Type B pancreatic cell (in vitro differentiated cells): ENCODE results near the gene RTN4RL1. TPM values are rescaled to one million over a fixed set of nuclear protein-coding genes. Genes with fewer than 3 reads are reported as not detected.

ENCODE experiments used
- DNase-seq: peaks from one replicate; pipeline ENCODE4 v3.0.0; 2021; ENCODE audit warnings: mixed read lengths; ENCODE audit not compliant: unreplicated experiment; ENCODE audit errors: extremely low spot score
- H3K27ac Mint-ChIP-seq: 2 replicates; pipeline ENCODE4 v1.8.0; 2021; ENCODE audit warnings: mild to moderate bottlenecking, mixed read lengths
- H3K27me3 Mint-ChIP-seq: 2 replicates; pipeline ENCODE4 v1.8.0; 2021; ENCODE audit warnings: mixed read lengths
- H3K36me3 Mint-ChIP-seq: 2 replicates; pipeline ENCODE4 v1.8.0; 2021; ENCODE audit warnings: mixed read lengths
- H3K4me1 Mint-ChIP-seq: one replicate; pipeline ENCODE4 v1.8.0; 2021; ENCODE audit warnings: mixed read lengths; ENCODE audit not compliant: unreplicated experiment
- H3K4me3 Mint-ChIP-seq: 2 replicates; pipeline ENCODE4 v1.8.0; 2021; ENCODE audit warnings: mild to moderate bottlenecking, mixed read lengths
- H3K9me3 Mint-ChIP-seq: 2 replicates; pipeline ENCODE4 v1.8.0; 2021; ENCODE audit warnings: mixed read lengths
- total RNA-seq: library from RNA; stranded (reverse); gene quantifications from 2 replicates; pipeline ENCODE4 v1.2.1, GENCODE V29; 2021; ENCODE audit warnings: low replicate concordance
- TF ChIP-seq, protein P1 (sequence below): fragments of 200-600 bp; sonication (generic); conservative IDR thresholded peaks from 2 replicates; pipeline ENCODE4 v1.5.0; 2021; ENCODE audit warnings: antibody characterized with exemption, mild to moderate bottlenecking

Gene RTN4RL1
- total RNA-seq, 1 donor from 2014 or later: 1.7 TPM

DNA sequence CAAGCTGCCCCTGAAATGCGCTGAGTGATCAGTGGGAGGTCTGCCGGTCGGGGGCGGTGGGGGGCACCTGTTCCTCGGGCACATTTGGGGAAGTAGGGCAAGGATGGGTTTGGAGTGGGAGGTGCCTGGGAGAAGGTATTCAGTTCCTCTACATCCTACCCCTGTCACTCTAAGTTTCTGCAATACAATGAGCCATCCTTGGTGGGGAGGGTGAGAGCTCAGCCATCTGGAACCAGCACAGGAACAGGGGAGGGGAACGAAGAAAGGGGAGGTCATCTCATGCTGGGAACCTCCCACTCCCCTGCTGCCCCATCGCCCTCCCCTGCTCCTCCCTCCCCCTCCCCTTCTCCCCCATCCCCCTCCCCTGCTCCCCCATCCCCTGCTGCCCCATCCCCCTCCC, 9.0 kb upstream of the RTN4RL1 start:
- H3K4me1 Mint-ChIP-seq: peaks cover 14% of the 10 kb centered on the region
- no peaks in the 10 kb centered on the region for H3K9me3 Mint-ChIP-seq
- peaks cover 4% of the 10 kb centered on the region for H3K36me3 Mint-ChIP-seq
- TF ChIP-seq, protein P1, sequence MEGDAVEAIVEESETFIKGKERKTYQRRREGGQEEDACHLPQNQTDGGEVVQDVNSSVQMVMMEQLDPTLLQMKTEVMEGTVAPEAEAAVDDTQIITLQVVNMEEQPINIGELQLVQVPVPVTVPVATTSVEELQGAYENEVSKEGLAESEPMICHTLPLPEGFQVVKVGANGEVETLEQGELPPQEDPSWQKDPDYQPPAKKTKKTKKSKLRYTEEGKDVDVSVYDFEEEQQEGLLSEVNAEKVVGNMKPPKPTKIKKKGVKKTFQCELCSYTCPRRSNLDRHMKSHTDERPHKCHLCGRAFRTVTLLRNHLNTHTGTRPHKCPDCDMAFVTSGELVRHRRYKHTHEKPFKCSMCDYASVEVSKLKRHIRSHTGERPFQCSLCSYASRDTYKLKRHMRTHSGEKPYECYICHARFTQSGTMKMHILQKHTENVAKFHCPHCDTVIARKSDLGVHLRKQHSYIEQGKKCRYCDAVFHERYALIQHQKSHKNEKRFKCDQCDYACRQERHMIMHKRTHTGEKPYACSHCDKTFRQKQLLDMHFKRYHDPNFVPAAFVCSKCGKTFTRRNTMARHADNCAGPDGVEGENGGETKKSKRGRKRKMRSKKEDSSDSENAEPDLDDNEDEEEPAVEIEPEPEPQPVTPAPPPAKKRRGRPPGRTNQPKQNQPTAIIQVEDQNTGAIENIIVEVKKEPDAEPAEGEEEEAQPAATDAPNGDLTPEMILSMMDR: no peak
- H3K4me3 Mint-ChIP-seq: no peak overlapping the region
- no peak overlapping the region for H3K27ac Mint-ChIP-seq
- H3K27me3 Mint-ChIP-seq: peaks cover 4% of the 10 kb centered on the region
- DNase-seq: no peak

DNA sequence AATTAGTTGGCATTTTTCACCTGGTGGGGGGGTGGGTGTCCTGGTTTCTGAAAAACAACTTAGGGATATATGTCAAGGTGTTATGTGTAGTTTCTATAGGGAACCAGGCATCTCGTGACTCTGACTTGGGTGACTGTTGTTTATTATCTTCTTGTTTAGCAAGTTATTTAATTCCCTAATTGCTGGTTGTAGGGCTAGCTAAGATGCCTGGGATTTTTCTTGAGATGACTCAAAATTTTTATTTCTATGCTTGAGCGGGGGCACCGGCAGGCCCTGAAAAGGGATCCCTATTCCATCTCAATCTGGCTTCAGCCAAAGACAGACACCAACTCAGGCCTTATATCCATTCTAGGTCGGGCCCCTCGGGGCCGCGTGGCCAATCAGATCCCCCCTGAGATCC, 8.0 kb upstream of the RTN4RL1 start:
- H3K36me3 Mint-ChIP-seq: peaks cover 4% of the 10 kb centered on the region
- H3K4me1 Mint-ChIP-seq: peaks cover 14% of the 10 kb centered on the region
- peaks cover 13% of the 10 kb centered on the region for H3K27me3 Mint-ChIP-seq
- no peaks in the 10 kb centered on the region for H3K9me3 Mint-ChIP-seq
- no peak overlapping the region for H3K27ac Mint-ChIP-seq
- peak overlapping the region; percentile 23 for H3K4me3 Mint-ChIP-seq
- TF ChIP-seq, protein P1: no peak
- no peak for DNase-seq

DNA sequence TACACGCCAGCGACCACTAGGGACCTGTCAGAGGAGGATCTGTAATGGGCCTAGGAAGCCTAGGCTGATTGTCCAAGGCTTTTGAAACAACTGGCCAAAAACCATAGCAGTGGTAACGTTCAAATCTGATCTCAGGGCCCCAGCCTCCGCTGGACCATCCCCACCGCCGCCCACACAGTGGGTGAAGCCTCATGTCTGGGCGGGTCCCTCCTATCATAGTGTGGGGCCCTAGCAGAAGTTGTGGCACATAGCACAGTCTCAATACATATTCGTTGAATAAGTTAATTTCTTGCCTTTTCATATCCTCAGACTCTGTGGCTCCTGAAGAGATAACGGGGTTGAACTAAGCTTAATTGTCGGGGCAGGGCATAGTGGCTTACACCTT, 5.6 kb upstream of the RTN4RL1 start:
- Mint-ChIP-seq H3K4me1 (peaks cover 19% of the 10 kb centered on the region), H3K27ac (peak overlapping the region; percentile 90), H3K9me3 (peaks cover 4% of the 10 kb centered on the region), H3K27me3 (peaks cover 34% of the 10 kb centered on the region), H3K4me3 (peak overlapping the region; percentile 98), H3K36me3 (no peaks in the 10 kb centered on the region)
- DNase-seq: no peak
- TF ChIP-seq, protein P1: peak; percentile 78

DNA sequence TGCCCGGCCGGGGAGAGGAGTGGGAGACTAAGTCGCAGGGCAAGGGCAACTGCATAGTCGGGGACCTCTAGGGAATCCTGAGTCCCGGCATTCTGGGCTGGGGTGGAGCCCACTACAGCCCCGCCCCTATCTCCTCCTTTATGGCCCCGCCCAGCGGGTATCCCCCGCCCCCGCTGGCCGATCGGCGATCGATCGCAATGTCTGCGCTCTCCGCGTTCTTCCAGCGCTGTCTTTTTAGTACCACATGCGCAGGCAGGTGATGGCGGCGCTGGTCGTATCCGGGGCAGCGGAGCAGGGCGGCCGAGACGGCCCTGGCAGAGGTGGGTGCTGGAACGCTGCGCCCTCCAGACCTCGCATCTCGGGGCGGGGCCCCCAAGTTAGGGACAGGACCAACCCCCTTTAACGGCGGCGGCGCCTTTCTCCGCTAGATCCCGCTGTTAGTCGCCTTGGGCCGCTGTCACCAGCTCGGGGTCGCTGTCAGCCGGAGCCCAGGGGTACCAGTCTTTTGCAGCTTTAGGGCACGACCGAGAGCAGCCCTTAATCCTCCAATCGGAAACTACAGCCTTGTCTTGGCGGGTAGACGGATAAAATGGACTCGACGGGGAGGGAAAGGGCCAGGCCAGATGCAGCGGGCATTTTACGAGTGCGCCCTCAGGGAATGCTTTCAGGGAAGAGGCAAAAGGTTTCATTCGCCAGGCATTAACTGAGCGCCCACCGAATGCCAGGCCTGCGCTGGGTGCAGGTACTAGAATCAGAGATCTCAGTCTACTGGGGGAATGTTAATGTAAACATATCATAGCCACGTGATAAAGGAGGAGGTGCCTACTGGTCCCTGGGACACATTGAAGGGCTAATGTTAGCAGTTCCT, 5.0 kb upstream of the RTN4RL1 start, which contains the start of gene DPH1:
Gene DPH1, plus strand, starts transcription at position 243 of the 868 bp plus-strand sequence. Its CDS starts 17 bp downstream, at position 260.
- TF ChIP-seq, protein P1: no peak
- Mint-ChIP-seq H3K9me3 (peaks cover 4% of the 10 kb centered on the region), H3K4me3 (peak within 1 kb of the TSS; percentile 98), H3K36me3 (no peaks in the 10 kb centered on the region), H3K4me1 (peaks cover 19% of the 10 kb centered on the region), H3K27ac (peak within 1 kb of the TSS; percentile 90), H3K27me3 (peaks cover 40% of the 10 kb centered on the region)
- DNase-seq: peak; percentile 90

DNA sequence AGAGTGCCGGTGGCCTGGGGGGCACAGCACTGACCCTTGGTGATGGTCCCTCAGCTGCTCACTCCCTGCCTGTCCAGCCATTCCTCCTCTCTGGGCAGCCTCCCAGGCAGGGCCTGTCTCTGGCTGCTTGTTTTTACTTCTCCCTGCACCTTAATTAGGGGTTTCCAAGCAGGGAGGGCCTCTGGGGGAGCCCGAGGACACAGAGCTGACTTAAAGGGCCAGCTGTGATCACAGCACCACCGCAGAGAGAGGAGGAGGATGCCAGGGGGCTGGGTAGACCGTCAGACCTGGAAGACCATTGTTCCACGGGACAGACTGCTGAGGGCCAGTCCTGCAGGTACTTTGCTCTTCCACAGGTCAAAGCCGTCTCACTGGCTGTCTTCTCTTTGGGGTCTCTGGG, 3.6 kb upstream of the RTN4RL1 start:
- TF ChIP-seq, protein P1: no peak
- peaks cover 44% of the 10 kb centered on the region for H3K27me3 Mint-ChIP-seq
- H3K4me1 Mint-ChIP-seq: peaks cover 19% of the 10 kb centered on the region
- H3K27ac Mint-ChIP-seq: no peak overlapping the region
- no peak for DNase-seq
- H3K9me3 Mint-ChIP-seq: peaks cover 4% of the 10 kb centered on the region
- H3K36me3 Mint-ChIP-seq: no peaks in the 10 kb centered on the region
- peak overlapping the region; percentile 73 for H3K4me3 Mint-ChIP-seq
